Peyer's patch (tissue), 4 donors: Measurements from ENCODE around the gene TWSG1. TPM values are rescaled to one million over a fixed set of nuclear protein-coding genes. Genes with fewer than 3 reads are reported as not detected.
A peak's percentile ranks its signal among the peaks of the same experiment; 100 is the strongest.
"Not testable (repeated sequence)": the region's sequence is repeated elsewhere in the genome, so short reads cannot be mapped to it uniquely, and the experiment has no call there.

Experiments
- DNase-seq, 3 donors: peaks; one replicate each; pipeline ENCODE4 v3.0.0-alpha.2; 2017 to 2019
- H3K27ac ChIP-seq, 4 donors: fragments of 200-600 bp; sonication (generic); one replicate each; pipeline ENCODE4 v1.5.1; 2016 to 2019
- H3K27me3 ChIP-seq, 2 donors: fragments of 200-600 bp; sonication (generic); one replicate each; pipeline ENCODE4 v1.5.1; 2019
- H3K36me3 ChIP-seq, 3 donors: fragments of 200-600 bp; sonication (generic); one replicate each; pipeline ENCODE4 v1.5.1; 2016 to 2019
- H3K4me1 ChIP-seq, 4 donors: fragments of 200-600 bp; sonication (generic); one replicate each; pipeline ENCODE4 v1.5.1; 2016 to 2019
- H3K4me3 ChIP-seq, 4 donors: fragments of 200-600 bp; sonication (generic); 1 replicate in 3 of 4; 2 replicates in 1 of 4; pipeline ENCODE4 v1.5.1; 2016 to 2019; ENCODE audit warnings: mild to moderate bottlenecking in 1 of 4
- H3K9me3 ChIP-seq, 4 donors: fragments of 200-600 bp; sonication (generic); one replicate each; pipeline ENCODE4 v1.5.1; 2016 to 2019; ENCODE audit warnings: mild to moderate bottlenecking in 1 of 4
- POLR2A ChIP-seq, 2 donors: fragments of 450-650 bp; IDR thresholded peaks; one replicate each; pipeline ENCODE4 v1.5.1; 2017; ENCODE audit warnings: antibody characterized with exemption in 2 of 2, mild to moderate bottlenecking in 2 of 2, moderate library complexity in 2 of 2
- total RNA-seq, 4 donors: library from RNA; depleted of rRNA; stranded (reverse); fragments of >200 nt; gene quantifications; one replicate each; pipeline ENCODE4 v1.1.0, GENCODE V29; 2016
- TF ChIP-seq, protein P1 (sequence below), 6 experiments: fragments of 450-650 bp in 4 of 6; fragments of 200-600 bp in 2 of 6; sonication (generic) in 1 of 6; IDR thresholded peaks; one replicate each; pipeline ENCODE4 v1.5.1; 2017 to 2019; ENCODE audit warnings: antibody characterized with exemption in 6 of 6, mild to moderate bottlenecking in 3 of 6, moderate library complexity in 1 of 6

Gene TWSG1
- total RNA-seq, 4 donors from 2014 or later: 7.5 to 12.4 (median 10.5) TPM

DNA sequence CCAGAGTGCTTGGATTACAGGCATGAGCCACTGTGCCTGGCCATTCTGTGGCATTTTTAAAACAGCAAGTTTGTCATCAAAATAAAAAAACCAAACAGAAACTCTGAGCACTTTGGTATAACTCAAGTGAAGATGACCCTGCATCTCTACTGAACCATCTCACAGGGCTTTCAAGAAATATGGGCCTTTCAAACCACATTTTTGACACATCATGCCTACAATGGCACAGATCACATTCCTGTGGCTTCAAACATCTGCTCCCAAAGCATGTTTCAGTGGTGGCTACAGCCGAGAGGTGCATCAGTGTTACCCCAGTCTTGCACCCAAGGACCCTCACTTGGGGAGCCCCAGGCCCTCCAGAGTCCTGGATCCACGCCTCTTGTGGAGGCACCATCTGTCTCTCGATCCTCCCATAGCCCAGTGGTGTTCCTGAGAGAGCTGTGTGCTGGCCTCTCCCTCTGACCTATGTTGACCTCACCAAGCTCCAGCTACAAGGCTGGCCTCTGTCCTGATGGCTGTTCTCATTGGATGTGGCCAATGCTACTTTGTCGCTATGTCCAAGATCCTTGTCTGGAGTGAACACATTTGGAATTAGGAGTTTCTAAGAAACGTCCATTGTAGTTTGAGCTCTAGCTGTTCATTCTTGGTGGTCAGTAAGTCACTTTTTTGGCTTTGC is 85.5 kb downstream of the TWSG1 start:
- no peaks in the 10 kb centered on the region for H3K9me3 ChIP-seq
- no peaks in the 10 kb centered on the region for H3K27me3 ChIP-seq
- DNase-seq: no peak
- no peaks in the 10 kb centered on the region for H3K36me3 ChIP-seq
- TF ChIP-seq, protein P1, sequence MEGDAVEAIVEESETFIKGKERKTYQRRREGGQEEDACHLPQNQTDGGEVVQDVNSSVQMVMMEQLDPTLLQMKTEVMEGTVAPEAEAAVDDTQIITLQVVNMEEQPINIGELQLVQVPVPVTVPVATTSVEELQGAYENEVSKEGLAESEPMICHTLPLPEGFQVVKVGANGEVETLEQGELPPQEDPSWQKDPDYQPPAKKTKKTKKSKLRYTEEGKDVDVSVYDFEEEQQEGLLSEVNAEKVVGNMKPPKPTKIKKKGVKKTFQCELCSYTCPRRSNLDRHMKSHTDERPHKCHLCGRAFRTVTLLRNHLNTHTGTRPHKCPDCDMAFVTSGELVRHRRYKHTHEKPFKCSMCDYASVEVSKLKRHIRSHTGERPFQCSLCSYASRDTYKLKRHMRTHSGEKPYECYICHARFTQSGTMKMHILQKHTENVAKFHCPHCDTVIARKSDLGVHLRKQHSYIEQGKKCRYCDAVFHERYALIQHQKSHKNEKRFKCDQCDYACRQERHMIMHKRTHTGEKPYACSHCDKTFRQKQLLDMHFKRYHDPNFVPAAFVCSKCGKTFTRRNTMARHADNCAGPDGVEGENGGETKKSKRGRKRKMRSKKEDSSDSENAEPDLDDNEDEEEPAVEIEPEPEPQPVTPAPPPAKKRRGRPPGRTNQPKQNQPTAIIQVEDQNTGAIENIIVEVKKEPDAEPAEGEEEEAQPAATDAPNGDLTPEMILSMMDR (IDR thresholded peaks at IDR 0.05): no peak
- TF ChIP-seq POLR2A (IDR thresholded peaks at IDR 0.05): no peak
- no peaks in the 10 kb centered on the region for H3K4me1 ChIP-seq
- no peak overlapping the region for H3K4me3 ChIP-seq
- no peak overlapping the region for H3K27ac ChIP-seq

DNA sequence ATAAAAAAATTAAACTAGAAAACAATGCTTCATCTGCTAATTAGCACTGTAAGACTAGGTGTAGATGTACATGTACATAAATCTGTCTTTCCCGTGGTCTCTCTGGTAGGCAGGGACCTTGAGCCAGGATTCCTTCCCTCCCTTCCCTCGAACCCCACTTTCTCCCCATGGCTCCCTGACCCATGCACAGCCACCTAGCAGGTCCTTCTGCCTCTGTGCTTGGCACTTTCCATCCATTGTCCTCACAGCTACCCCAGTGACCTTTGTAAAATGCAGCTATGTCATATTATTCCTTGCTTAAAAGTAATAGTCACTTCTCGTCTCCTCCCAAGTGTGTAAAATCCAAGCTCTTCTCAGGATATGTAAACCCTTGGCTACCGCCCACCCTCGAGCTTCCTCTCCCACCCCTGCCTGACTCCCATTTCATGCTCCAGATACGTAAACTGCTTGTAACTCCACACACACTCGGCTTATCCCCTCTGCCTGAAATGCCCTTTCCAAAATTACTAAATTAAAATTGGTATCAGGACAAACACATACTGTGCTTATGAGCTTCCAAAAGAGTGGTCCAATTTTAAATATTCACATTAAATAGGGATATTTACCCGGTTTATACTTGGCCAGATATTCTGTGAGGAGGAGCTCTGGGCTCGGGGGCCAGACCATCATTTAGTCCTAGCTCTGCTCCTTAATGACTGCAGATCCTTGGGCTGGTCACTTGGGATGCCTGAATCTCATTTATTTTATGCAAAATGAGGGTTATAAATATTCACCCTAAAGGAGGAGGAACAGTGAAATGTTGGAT is 86.7 kb downstream of the TWSG1 start:
- Histone ChIP-seq H3K27me3 (no peaks in the 10 kb centered on the region), H3K9me3 (no peaks in the 10 kb centered on the region), H3K36me3 (no peaks in the 10 kb centered on the region), H3K4me3 (no peak overlapping the region), H3K4me1 (no peaks in the 10 kb centered on the region), H3K27ac (no peak overlapping the region)
- DNase-seq: no peak
- TF ChIP-seq, protein P1 (IDR thresholded peaks at IDR 0.05): no peak
- no peak for TF ChIP-seq POLR2A (IDR thresholded peaks at IDR 0.05)

DNA sequence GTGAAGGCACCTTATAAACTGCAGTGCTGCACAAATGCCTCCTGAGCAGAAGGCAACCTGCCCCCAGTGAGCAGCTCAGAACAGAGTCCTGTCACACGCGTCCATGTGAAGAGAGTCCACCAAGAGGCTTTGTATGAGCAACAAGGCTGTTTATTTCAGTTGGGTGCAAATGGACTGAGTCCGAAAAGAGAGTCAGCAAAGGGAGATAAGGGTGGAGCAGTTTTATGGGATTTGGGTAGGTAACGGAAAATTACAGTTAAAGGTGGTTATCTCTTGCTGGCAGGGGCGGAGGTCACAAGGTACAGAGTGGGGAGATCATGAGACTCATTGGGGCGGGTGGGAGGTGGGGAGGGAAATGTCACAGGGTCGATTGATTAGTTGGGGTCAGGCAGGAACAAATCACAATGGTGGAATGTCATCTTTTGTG is 87.3 kb downstream of the TWSG1 start:
- Histone ChIP-seq H3K9me3 (no peaks in the 10 kb centered on the region), H3K27me3 (no peaks in the 10 kb centered on the region), H3K4me1 (no peaks in the 10 kb centered on the region), H3K4me3 (no peak overlapping the region), H3K36me3 (no peaks in the 10 kb centered on the region), H3K27ac (no peak overlapping the region)
- DNase-seq: no peak
- TF ChIP-seq, protein P1 (IDR thresholded peaks at IDR 0.05): no peak
- no peak for TF ChIP-seq POLR2A (IDR thresholded peaks at IDR 0.05)

GRCh38 chr18:9422816-9423519 is 88.4 kb downstream of the TWSG1 start:
- no peaks in the 10 kb centered on the region for H3K9me3 ChIP-seq
- no peaks in the 10 kb centered on the region for H3K27me3 ChIP-seq
- H3K4me1 ChIP-seq: no peaks in the 10 kb centered on the region
- peak in 1 of 3 donors; percentile 55 for DNase-seq
- no peak overlapping the region for H3K27ac ChIP-seq
- no peak overlapping the region for H3K4me3 ChIP-seq
- TF ChIP-seq POLR2A (IDR thresholded peaks at IDR 0.05): no peak
- TF ChIP-seq, protein P1 (IDR thresholded peaks at IDR 0.05): no peak
- no peaks in the 10 kb centered on the region for H3K36me3 ChIP-seq

DNA sequence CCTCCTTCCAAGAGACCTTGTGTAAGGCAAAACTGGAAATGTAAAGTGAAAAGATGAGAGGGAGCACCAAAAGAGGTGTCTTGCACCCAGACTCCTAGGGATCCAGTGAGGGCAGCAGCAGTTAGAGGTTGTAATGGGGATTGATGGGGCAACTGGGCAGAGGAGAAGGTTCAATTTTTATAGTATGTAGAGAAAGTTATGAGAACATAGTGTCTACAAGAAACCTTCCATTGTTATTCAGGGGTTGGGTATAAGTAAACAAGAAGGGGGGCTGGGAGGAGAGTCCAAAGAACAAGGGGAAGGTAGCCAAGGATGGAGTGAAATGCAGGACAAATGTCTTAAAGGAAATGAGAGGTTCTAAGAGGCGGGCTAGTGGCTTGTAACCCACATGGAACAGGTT is 89.1 kb downstream of the TWSG1 start:
- DNase-seq, H3K27ac ChIP-seq: not testable (repeated sequence)

DNA sequence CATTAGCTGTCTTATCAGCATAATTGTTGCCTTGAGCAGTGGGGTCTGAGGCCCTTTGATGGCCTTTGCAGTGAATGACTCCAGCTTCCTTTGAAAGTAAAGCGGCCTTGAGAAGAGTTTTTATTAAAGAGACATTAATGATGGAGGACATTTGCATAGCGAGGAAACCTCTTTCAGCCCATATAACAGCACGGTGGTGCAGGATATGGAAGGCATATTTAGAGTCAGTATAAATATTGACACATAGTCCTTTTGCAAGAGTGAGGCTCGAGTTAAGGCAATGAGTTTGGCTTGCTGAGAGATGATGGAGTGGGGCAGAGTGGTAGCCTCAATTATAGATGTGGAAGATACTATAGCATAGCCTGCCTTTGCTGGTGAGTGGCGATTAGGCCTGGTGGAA is 89.7 kb downstream of the TWSG1 start:
- H3K27me3 ChIP-seq, H3K36me3 ChIP-seq, H3K4me1 ChIP-seq, H3K9me3 ChIP-seq, DNase-seq, H3K27ac ChIP-seq, H3K4me3 ChIP-seq: not testable (repeated sequence)

More for the DNA sequence above, 89.1 kb downstream of the TWSG1 start:
- H3K27me3 ChIP-seq, H3K4me3 ChIP-seq, H3K9me3 ChIP-seq, H3K4me1 ChIP-seq, H3K36me3 ChIP-seq: not testable (repeated sequence)
